Measurements from ENCODE around the gene HMG20A.

DNA sequence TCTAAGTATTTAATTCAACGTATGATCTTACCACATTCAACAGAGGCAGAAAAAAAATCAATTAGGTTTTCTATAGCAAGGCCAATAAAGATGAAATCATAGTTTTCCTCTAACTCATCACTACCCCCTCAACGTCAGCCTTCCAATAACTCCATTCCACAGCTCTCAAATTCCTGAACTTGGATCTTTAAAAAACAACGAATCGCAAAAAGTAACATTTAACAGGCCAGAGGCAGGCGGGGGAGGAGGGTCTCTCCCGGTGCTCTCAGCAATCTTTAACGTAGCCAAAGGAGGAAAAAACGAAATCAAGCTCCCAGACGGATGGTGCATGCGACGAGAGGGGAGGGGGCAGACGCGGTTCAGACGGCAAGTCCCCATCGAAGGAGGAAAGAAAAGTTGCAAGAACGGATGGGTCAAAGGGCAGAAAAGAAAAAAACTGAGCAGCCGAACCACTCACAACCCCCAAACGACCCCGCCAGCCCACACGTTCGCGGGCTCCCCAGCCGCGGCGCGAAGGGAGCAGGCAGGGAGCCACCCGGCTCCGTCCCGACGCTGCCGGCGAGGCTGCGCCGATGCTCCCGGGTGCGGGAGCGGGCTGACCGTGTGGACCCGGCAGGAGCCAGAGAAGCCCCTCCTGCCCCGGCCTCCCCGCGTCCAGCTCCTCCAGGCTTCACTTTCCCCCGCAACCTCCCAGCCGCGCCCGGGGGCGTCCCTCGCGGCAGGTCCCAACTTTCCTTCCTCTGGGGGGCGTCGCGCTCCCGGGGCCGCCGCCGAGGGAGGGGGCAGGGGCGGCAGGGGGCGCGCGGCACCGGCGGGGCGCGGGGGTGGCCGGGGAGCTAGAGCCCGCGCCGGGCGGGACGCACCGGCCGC, 1.5 kb upstream of the HMG20A start:
- TF ChIP-seq, protein P1, sequence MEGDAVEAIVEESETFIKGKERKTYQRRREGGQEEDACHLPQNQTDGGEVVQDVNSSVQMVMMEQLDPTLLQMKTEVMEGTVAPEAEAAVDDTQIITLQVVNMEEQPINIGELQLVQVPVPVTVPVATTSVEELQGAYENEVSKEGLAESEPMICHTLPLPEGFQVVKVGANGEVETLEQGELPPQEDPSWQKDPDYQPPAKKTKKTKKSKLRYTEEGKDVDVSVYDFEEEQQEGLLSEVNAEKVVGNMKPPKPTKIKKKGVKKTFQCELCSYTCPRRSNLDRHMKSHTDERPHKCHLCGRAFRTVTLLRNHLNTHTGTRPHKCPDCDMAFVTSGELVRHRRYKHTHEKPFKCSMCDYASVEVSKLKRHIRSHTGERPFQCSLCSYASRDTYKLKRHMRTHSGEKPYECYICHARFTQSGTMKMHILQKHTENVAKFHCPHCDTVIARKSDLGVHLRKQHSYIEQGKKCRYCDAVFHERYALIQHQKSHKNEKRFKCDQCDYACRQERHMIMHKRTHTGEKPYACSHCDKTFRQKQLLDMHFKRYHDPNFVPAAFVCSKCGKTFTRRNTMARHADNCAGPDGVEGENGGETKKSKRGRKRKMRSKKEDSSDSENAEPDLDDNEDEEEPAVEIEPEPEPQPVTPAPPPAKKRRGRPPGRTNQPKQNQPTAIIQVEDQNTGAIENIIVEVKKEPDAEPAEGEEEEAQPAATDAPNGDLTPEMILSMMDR (conservative IDR thresholded peaks at IDR 0.05; ENCODE audit: low read length), result peak; percentile 26; the same call in 1 of the 2 replicates
- no peak for TF ChIP-seq EZH2phosphoT487 (IDR thresholded peaks at IDR 0.05; ENCODE audit: borderline replicate concordance)
